K562 (cell line): Measurements from ENCODE around the gene IL11. TPM values are rescaled to one million over a fixed set of nuclear protein-coding genes. Genes with fewer than 3 reads are reported as not detected.
A peak's percentile ranks its signal among the peaks of the same experiment; 100 is the strongest.

ENCODE experiments used
- AFF1 ChIP-seq, 2 experiments: fragments of 450-650 bp; IDR thresholded peaks; 2 replicates each; pipeline ENCODE4 v1.6.1; 2018; ENCODE audit warnings: mild to moderate bottlenecking in 2 of 2, low read depth in 1 of 2; ENCODE audit not compliant: partially characterized antibody in 2 of 2
- ARID4B ChIP-seq: sonication (generic); formaldehyde crosslinking; IDR thresholded peaks from 2 replicates; pipeline ENCODE4 v1.8.0; 2022; ENCODE audit warnings: mild to moderate bottlenecking, missing genetic modification reagents
- E4F1 ChIP-seq: fragments of 250-450 bp; sonication (Bioruptor Pico); IDR thresholded peaks from 2 replicates; pipeline ENCODE4 v1.5.0; 2021; ENCODE audit warnings: mild to moderate bottlenecking, borderline replicate concordance
- FOXP4 ChIP-seq: sonication (generic); formaldehyde crosslinking; IDR thresholded peaks from 2 replicates; pipeline ENCODE4 v1.8.0; 2022; ENCODE audit warnings: mild to moderate bottlenecking, missing genetic modification reagents, borderline replicate concordance
- FUS ChIP-seq: fragments of 200-400 bp; formaldehyde crosslinking; optimal IDR thresholded peaks from 2 replicates; pipeline ENCODE3; 2017; ENCODE audit warnings: low read depth, low read length
- LCOR ChIP-seq: sonication (generic); formaldehyde crosslinking; IDR thresholded peaks from 2 replicates; pipeline ENCODE4 v1.8.0; 2022; ENCODE audit warnings: mild to moderate bottlenecking, missing genetic modification reagents
- MEF2D ChIP-seq: conservative IDR thresholded peaks from 2 replicates; pipeline ENCODE4 v1.6.1; 2016; ENCODE audit warnings: low read depth, missing genetic modification characterization, missing compliant biosample characterization
- MYNN ChIP-seq, 2 experiments: sonication (generic); formaldehyde crosslinking in 1 of 2; IDR thresholded peaks; 2 replicates each; pipeline versions ENCODE4 v1.5.0 to v1.6.1; 2016 to 2020; ENCODE audit warnings: antibody characterized with exemption in 1 of 2, missing genetic modification reagents in 1 of 2
- SP1 ChIP-seq: sonication (generic); formaldehyde crosslinking; IDR thresholded peaks from 2 replicates; pipeline ENCODE4 v1.8.1; 2022; ENCODE audit warnings: mild to moderate bottlenecking, missing genetic modification reagents
- ZBTB12 ChIP-seq: fragments of 250-450 bp; sonication (Bioruptor Pico); IDR thresholded peaks from 2 replicates; pipeline ENCODE4 v1.4.0; 2020
- ZNF311 ChIP-seq: fragments of 250-450 bp; sonication (Bioruptor Pico); IDR thresholded peaks from 2 replicates; pipeline ENCODE4 v1.4.0; 2020; ENCODE audit warnings: mild to moderate bottlenecking, moderate library complexity
- polyA plus RNA-seq, 8 experiments: library from polyadenylated mRNA; depleted of rRNA in 4 of 8; stranded (reverse) in 5 of 8; unstranded in 3 of 8; fragments of >200 nt; fragmentation: Nextera tagmentation in 2 of 8; fragmentation: Illumina TruSeq in 1 of 8; extraction: Ambion mirVana in 2 of 8; extraction: Trizol in 1 of 8; gene quantifications; 2 replicates each; pipeline versions ENCODE4 v1.2.1 to v1.2.3, GENCODE V29; 2011 to 2014; ENCODE audit warnings: inconsistent platforms in 1 of 8, missing spikeins in 1 of 8
- total RNA-seq, 7 experiments: library from RNA; depleted of rRNA in 6 of 7; stranded (reverse); fragments of >200 nt in 6 of 7; fragmentation: Illumina TruSeq in 2 of 7; extraction: Trizol in 2 of 7; gene quantifications; 2 replicates each; pipeline versions ENCODE4 v1.2.1 to v1.2.3, GENCODE V29; 2011 to 2021; ENCODE audit warnings: low replicate concordance in 1 of 7

Gene IL11
- total and polyA plus RNA-seq, 9 of the 15 experiments (the other 6 are each of a cell fraction or from before 2014, with no cell fraction given) = 0.04 to 0.42 (median 0.06) TPM; not detected in 6

DNA sequence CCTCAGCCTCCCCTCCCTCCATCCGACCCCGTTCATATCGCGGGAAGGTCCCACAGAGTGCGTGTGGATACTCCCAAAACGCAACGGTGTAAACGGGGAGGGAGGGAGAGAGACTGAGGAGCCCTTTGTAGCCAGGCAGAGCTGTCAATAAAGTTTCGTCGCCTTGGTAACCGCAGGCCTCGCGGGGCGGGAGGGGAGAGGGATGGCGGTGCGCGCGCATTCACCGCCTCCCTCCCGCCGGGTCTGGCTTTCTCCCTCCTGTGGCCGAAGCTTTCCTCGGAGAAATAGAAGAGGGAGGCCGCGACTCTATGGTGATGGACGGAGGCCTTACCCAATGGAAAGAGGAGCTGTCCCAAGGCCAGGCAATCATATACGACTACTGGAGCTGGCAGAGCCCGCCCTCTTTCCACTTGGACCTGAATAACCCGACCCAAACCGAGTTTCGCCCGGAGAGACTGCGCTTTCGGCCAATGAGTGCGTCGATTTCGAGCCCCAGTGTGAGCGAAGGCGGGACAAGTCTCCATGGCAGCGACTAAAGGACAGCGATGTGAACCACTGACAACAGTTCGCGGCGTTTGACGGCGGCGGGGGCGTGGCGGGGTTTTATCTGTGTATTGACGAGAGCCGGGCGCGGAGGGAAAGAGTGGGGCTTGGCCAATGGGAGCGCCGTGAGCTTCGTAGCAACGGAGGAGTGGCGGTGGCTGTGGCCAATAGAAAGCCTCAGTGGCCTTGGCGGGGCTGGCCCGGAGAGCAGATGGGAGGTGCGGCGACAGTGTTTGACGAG is 31.0 kb downstream of the IL11 start, which contains the start of gene KMT5C (continued):
- TF ChIP-seq AFF1 (IDR thresholded peaks at IDR 0.05; ENCODE audit: low read depth in 1 of 2, partially characterized antibody in 2 of 2) (no peak), ZNF311 (CRISPR knock-in tag) (no peak), SP1 (CRISPR knock-in tag) (peak; percentile 99), MYNN (IDR thresholded peaks at IDR 0.05) (no peak), MYNN (CRISPR knock-in tag; IDR thresholded peaks at IDR 0.05) (no peak), MEF2D (tag) (no peak), LCOR (0 out of 2 replicates have a peak, but pooled peaks have one; percentile 47), ZBTB12 (CRISPR knock-in tag) (peak; percentile 97), ARID4B (CRISPR knock-in tag) (no peak), FUS (no peak), E4F1 (no peak), FOXP4 (CRISPR knock-in tag) (no peak)
